NCI-H1436 (cell line): ENCODE measurements around the gene DUSP15.

Experiments
- DNase-seq: peaks from one replicate; lab custom pipeline; 2025; lab: John Stamatoyannopoulos, UW

Gene DUSP15

DNA sequence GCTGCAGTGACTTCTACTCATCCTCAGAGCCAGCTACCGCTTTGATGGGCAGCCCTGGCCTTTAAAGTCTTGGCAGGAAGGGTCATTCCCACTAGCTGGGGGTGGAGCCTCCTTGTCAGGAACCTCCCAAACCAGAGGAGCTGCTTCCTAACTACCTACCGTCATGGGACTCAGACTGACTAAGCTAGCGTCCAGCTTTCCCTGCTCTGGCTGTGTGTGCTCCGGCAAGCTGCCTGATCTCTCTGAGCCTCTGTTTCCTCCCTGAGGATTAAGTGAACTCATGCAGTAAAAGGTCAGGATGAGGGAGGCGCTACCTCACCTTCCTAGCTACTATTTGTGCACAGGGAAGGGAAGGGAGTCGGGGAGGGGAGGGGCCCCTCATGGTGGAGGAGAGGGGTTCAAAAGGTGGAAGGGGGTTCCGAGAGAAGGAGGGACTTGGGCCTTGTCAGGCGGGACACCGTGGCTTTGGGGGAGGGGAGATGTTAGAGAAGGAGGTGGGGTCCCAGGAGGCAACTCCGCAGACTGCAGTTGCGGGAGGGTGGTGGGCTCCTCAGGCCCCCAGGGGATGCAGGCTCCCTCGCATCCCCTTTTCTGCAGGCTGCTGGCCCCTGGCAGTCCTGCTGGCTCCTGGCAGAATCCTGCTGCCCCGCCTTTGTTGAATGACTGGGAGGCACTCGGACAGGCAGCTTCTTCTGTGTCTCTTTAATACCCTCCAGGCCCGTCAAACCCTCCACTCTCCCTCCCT is 9.8 kb downstream of the DUSP15 start:
- no peak for DNase-seq

DNA sequence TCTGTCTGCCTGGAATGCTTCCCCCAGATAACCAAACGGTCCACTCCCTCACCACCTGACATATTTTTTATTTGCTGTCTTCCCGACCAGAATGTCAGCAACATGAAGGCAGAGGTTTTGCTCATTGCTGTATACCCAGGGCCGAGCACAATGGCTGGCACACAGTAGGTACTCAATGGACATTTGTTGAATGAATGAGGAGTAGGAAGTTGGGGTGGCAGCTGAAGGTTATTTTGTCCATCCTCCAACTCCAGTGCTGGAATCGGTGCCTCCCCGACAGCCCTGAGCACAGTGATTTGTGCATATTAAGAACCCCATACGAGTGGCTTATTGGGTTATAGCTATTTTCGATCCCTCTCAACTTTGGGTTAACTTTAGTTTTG is 10.3 kb downstream of the DUSP15 start:
- DNase-seq: no peak

DNA sequence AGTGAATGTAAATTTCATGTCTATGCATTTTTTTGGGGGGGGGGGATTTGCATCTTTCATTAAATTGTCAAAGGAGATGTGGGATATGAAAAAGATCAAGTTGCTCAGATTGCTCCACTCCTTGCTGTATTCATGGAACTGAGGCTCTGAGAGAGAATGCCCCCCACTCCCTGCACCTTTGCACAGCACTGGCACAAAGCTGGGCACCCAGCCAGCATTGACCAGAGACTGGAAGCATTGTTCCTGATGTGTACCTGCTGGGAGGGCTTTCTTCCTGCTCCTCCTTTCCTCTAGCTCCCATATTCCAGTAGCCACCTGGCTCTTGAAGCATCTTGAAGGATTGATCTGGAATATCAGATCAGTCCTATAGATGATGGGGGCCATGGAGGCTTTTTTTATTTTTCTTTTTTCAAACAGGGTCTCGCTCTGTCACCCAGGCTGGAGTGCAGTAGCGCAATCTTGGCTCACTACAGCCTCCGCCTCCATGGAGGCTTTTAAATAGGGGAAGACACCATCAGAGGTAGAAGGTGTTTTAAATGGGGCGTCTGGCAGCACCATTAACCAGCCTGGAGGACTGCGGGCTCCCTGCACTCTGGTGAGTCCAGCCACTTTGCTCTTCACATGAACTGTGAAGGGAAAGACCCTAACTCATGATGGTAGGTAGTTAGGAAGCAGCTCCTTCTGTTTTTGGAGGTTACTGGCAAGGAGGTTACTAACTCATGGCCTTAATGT is 10.9 kb downstream of the DUSP15 start:
- DNase-seq: no peak

GRCh38 chr20:31858760-31859083 is 11.6 kb downstream of the DUSP15 start:
- no peak for DNase-seq

- no peak for DNase-seq
Measured at GRCh38 chr20:31857861-31858759, 12.2 kb downstream of the DUSP15 start.

DNA sequence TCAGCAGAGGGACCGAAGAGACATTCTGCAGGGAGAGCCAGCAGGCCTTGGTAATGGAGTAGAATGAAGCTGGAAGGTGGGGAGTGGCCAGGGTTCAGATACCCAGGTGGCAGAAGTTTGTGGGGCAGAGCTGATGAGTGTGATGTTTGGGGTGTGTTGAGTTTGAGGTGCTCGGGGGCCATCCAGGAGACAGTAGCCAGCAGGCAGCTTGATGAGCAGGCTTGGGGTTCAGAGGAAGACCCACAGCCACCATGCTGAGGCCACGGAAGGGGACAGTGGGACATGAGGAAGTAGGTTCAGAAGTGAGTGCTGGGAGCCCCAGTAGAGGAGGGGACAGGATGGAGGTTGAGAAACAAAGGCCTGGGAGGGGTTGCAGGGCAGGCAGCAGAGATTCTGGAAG is 13.8 kb downstream of the DUSP15 start:
- DNase-seq: no peak

GRCh38 chr20:31853481-31853880 is 16.8 kb downstream of the DUSP15 start:
- DNase-seq: no peak

GRCh38 chr20:31851240-31851955 is 18.9 kb downstream of the DUSP15 start:
- DNase-seq: no peak

- DNase-seq: peak; percentile 12
Measured at GRCh38 chr20:31849306-31849930, 20.9 kb downstream of the DUSP15 start.

DNA sequence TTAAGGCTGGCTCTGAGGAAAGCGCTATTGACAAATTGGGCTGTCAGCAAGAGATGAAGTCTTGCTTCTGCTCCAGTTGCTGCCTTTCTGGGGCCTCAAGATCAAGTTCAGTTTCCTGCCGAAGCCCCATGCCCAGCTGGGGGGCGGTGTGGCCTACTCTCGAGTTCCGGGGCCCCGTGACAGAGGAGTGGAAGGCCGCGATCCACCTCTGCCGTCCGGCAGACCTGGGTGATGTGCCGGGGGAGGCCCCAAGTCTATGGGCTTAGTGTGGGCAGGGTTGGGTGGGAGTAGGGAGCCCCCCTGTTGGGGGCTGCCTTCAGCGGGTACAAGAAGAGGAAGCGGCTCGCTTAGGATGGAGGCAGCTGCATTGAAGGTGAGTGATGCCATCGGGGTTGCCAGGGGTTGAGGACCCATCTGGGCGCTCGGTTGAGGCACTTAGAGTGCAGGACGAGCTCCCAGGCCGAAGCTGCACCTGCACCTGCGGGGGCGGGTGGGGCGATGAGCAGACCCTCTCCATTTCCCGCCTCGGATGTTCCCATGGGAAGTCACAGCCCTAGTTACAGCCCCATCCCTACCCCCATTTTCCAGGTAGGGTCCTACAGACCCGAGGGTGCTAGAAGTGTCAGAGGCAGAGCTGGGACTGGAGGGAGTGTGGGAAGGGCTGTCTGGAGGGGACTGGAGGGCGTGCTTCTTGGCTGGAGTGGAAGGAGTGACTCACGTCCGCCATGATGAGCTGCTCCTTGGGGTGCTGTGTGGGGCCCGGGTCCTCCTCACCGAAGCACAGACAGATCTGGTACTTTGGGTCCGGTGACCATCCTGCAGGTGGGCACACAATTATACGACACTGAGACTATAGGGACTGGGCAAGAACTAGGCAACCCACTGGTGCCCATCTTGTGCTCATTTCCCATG is 22.0 kb downstream of the DUSP15 start:
- no peak for DNase-seq

GRCh38 chr20:31846793-31847138 is 23.6 kb downstream of the DUSP15 start:
- DNase-seq: no peak

DNA sequence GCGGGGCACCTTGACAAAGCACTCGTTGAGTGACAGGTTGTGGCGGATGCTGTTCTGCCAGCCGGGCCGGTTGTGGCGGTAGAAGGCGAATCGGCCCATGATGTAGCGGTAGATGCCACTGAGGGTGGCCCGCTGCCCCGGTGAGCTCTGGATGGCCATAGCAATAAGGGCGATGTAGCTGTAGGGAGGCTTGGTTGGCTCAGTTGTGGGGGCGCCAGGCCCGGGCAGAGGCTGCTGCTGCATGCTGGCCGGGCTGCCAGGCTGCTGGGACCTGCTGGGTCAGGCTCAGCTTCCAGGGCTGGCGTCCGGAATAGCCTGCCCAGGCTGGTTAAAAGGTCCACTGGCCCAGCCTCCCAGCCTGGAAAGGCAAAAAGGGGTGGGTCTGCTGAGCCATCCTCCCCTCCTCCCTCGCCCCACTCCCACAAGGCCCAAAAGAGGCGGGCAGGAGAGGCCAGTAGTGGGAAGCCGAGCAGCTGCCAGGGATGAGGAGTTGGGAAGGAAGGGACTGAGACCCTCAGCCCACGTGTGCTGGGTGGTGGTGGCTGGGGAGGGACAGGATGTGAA is 24.9 kb downstream of the DUSP15 start, which contains the start of gene FOXS1:
Gene FOXS1 (minus strand): TSS at position 305 of the 564 bp plus-strand sequence. CDS start 62 bp downstream, at position 243.
- DNase-seq: no peak

DNA sequence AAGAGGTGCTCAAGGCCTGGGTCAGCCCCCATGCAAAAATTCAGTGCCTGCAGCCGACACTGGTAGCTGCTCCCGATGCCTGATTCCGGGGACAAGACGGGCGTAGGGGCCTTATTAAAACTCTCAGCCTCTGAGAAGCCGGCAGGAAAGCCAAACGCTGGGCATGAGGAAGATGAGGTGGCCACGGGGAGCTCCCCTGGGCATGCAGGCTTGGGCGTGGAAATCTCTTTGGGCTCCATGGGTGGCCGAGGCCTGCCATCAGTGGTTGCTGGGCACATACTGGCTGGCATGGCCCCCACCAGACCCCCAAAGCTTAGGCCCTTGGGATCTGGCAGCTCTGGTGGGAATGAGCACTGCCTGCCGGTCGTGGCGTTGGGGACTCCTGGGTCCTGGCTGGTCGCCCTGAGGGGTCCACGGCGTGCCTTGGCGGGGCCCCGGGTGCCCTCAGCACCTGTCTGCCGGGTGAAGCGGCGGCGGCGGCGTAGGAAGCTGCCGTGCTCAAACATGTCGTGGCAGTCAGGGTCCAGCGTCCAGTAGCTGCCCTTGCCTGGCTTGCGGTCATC is 25.5 kb downstream of the DUSP15 start:
- no peak for DNase-seq

DNA sequence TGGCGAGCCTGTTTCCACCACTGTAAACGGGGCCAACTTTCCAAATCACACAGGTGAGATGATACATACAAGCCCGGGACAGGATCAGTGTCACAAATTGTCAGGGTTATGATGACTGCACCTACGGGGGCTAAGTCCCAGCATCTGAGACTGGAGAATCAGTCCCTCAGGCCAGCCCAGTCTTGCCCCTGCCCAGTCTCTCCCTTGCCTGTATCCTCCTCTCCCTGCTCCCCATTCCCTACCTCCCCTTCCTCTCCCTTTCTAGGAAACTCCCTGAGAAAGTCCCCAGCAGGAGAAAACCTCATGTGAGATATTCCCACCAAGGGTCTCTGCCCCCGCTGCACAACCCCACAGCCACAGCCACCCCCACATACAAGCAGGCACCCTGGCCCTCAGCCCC is 26.4 kb downstream of the DUSP15 start:
- DNase-seq: no peak

GRCh38 chr20:31843288-31843687 is 27.0 kb downstream of the DUSP15 start:
- no peak for DNase-seq

DNA sequence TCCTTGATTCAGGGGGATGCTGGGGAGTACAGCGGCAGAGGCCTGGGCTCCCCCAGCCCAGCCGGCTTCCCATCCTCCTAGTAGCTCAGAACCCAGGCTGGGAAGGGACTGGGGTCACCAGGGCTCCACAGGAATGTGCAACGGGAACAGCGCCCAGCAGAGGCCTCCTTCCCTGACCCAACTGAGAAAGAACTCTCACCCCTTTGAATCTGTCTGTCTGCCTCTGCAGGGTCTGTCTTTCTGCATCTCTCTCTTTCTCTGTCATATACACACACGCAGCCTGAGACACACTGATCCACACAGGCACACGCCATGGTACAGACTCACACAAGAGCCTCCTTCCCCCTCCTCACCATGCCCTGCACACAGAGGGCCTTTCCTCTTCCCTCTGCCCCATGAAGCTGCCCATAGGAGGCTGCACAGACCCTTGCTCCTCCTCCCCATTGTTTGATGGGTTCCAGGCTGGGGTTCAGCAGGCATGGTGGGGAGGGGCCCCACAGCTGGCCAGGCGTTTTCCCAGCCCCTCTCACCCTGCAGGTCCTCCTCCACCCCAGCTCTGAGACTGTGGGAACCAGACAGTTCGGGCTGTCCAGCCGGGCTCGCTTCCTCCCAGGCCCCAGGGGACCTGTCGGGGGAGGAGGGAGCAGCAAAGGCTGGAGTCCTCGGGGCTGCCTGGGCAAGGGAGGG is 27.7 kb downstream of the DUSP15 start:
- no peak for DNase-seq

- no peak for DNase-seq
Measured at GRCh38 chr20:31841928-31842327, 28.4 kb downstream of the DUSP15 start.

DNA sequence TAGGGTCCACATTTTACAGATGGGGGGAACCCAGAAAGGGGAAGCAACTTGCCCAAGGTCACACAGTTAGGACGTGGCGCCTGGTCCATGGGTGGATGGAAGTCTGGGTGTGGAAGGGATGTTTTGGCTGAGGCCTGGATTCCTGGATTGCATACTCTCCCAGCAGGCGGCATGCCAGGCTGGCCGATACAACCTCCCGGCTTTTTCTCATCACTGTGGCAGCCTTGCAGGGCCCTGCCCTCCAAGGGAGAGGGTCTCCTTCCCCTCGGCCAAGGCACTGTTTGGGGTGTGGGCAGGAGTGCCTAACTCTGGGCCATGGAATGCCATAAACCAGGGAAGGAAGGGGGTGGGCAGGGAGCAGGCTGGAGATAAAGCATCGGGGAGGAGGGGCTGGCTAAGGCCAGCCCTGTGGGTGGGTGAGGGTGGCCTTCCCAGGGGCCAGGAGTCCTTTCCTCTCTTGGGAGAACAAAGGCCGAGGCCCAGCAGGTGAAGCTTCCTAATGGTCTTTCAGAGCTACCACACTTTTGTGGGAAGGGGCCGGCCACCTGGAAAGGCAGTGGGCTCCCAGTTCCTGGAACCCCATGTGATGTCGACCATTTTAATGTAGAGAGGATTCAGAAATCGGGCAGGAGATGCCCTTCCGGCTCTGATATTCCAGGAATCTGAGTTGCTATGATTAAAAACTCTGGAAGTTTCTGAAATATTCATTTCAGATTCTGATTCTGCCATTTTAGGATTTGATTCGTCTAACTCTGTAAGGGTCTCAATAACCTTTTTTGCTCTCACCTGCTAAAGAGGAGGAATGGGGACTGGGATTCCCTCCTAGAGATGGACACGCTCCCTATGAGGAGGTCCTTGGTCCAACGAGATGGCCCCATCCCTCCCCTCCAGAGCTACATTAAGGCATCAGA is 29.2 kb downstream of the DUSP15 start:
- no peak for DNase-seq
